H54 (cell line): ENCODE measurements around the gene PMEPA1.

Experiments
- DNase-seq: peaks from one replicate; pipeline ENCODE4 v3.0.0; 2011; ENCODE audit warnings: low spot score, mixed read lengths; ENCODE audit not compliant: insufficient read length
- FAIRE-seq: peaks from 3 replicates; lab custom pipeline; 2011; peaks lifted over from hg19 to GRCh38; lab: Jason Lieb, UNC
- POLR2A ChIP-seq: IDR thresholded peaks from 2 replicates; pipeline ENCODE4 v1.6.1; 2011; ENCODE audit warnings: low read depth, mild to moderate bottlenecking, low read length

Gene PMEPA1

GRCh38 chr20:57746201-57746600 is 36.4 kb upstream of the PMEPA1 start:
- DNase-seq (no peak), FAIRE-seq (no peak)
- TF ChIP-seq POLR2A: no peak

- DNase-seq: no peak
- FAIRE-seq: no peak
- TF ChIP-seq POLR2A: no peak
These were observed 34.4 kb upstream of the PMEPA1 start for GRCh38 chr20:57744206-57744605.

- TF ChIP-seq POLR2A: no peak
These were observed 33.8 kb upstream of the PMEPA1 start for GRCh38 chr20:57743450-57744095.

GRCh38 chr20:57742507-57743181 is 32.8 kb upstream of the PMEPA1 start:
- no peak for TF ChIP-seq POLR2A
- DNase-seq (no peak), FAIRE-seq (no peak)

More at GRCh38 chr20:57743450-57744095, 33.8 kb upstream of the PMEPA1 start:
- DNase-seq (no peak), FAIRE-seq (no peak)

GRCh38 chr20:57738484-57738883 is 28.7 kb upstream of the PMEPA1 start:
- DNase-seq: peak; percentile 51
- no peak for TF ChIP-seq POLR2A
- no peak for FAIRE-seq

GRCh38 chr20:57738053-57738452 is 28.2 kb upstream of the PMEPA1 start:
- DNase-seq (no peak), FAIRE-seq (no peak)
- no peak for TF ChIP-seq POLR2A

- DNase-seq (no peak), FAIRE-seq (no peak)
- no peak for TF ChIP-seq POLR2A
These were observed 27.5 kb upstream of the PMEPA1 start for GRCh38 chr20:57737349-57737748.

GRCh38 chr20:57736738-57737347 is 27.0 kb upstream of the PMEPA1 start:
- DNase-seq (no peak), FAIRE-seq (no peak)
- TF ChIP-seq POLR2A: no peak

GRCh38 chr20:57735831-57736737 is 26.3 kb upstream of the PMEPA1 start:
- no peak for TF ChIP-seq POLR2A
- DNase-seq: no peak
- FAIRE-seq: no peak

GRCh38 chr20:57734754-57735153 is 24.9 kb upstream of the PMEPA1 start:
- FAIRE-seq (no peak), DNase-seq (no peak)
- no peak for TF ChIP-seq POLR2A

GRCh38 chr20:57732226-57732625 is 22.4 kb upstream of the PMEPA1 start:
- no peak for TF ChIP-seq POLR2A
- FAIRE-seq: no peak
- no peak for DNase-seq

- TF ChIP-seq POLR2A: no peak
- DNase-seq (no peak), FAIRE-seq (no peak)
These were observed 18.9 kb upstream of the PMEPA1 start for GRCh38 chr20:57728762-57729161.

GRCh38 chr20:57727863-57728262 is 18.0 kb upstream of the PMEPA1 start:
- FAIRE-seq: no peak
- no peak for TF ChIP-seq POLR2A
- no peak for DNase-seq

GRCh38 chr20:57725636-57726035 is 15.8 kb upstream of the PMEPA1 start:
- no peak for FAIRE-seq
- no peak for TF ChIP-seq POLR2A

More at GRCh38 chr20:57725636-57726035, 15.8 kb upstream of the PMEPA1 start:
- DNase-seq: no peak
